HCT116 (cell line): ENCODE measurements around the gene TSPAN14. TPM values are rescaled to one million over a fixed set of nuclear protein-coding genes. Genes with fewer than 3 reads are reported as not detected.

Source experiments
- ATAC-seq: fragments of 200-7000 bp; cut with Tn5 transposase; 2 replicates; pipeline ENCODE4 v1.9.1; 2020; ENCODE audit warnings: mild to moderate bottlenecking, moderate library complexity
- BruUV-seq: library from RNA; stranded (reverse); fragments of 400-500 nt; replicated peaks from 2 replicates; lab custom pipeline; 2021; lab: Mats Ljungman, UMichigan
- CTCF ChIA-PET: fragments of 300-600 bp; sonication (Branson Sonifier 250); formaldehyde crosslinking; loops from one replicate; lab custom pipeline; 2021; ENCODE audit warnings: antibody characterized with exemption; lab: Charles Lee
- POLR2A ChIA-PET: fragments of 300-600, 350-600 bp; sonication (Branson Sonifier 250); formaldehyde crosslinking; loops from one replicate; lab custom pipeline; 2021; ENCODE audit warnings: antibody characterized with exemption; lab: Charles Lee
- RAD21 ChIA-PET, 2 experiments: fragments of 300-600 bp; sonication (Branson Sonifier 250); formaldehyde crosslinking; loops; one replicate each; lab custom pipeline; 2023; ENCODE audit warnings: low total read pairs in 2 of 2; ENCODE audit not compliant: uncharacterized antibody in 2 of 2, unreplicated experiment in 2 of 2, low non-redundant PET in 1 of 2; lab: Charles Lee
- DNase-seq: peaks from one replicate; pipeline ENCODE4 v3.0.0-alpha.2; 2010; ENCODE audit warnings: low read depth, low spot score
- H2AFZ ChIP-seq: fragments of 200-600 bp; shearing (Covaris generic), sonication (generic); 2 replicates; pipeline ENCODE4 v1.6.1; 2017; ENCODE audit warnings: low read depth, mixed run types, mixed read lengths, antibody characterized with exemption, low read length; ENCODE audit not compliant: poor library complexity, severe bottlenecking
- H3K27ac ChIP-seq: 2 replicates; pipeline ENCODE4 v1.5.1; 2012; ENCODE audit warnings: low read depth, low read length
- H3K27me3 ChIP-seq: fragments of 200-600 bp; sonication (generic); 2 replicates; pipeline ENCODE4 v1.6.1; 2016; ENCODE audit warnings: mixed run types, low read length, mixed read lengths; ENCODE audit not compliant: insufficient read depth
- H3K36me3 ChIP-seq, 2 experiments: fragments of 200-500 bp in 1 of 2; fragments of 200-600 bp in 1 of 2; sonication (Bioruptor generic) in 1 of 2; sonication (generic) in 1 of 2; 2 replicates each; pipeline versions ENCODE4 v1.5.1 to v1.6.1; 2014 to 2016; ENCODE audit warnings: low read length in 2 of 2, inconsistent platforms in 1 of 2, mixed read lengths in 1 of 2, mixed run types in 1 of 2; ENCODE audit not compliant: insufficient read depth in 2 of 2, control insufficient read depth in 1 of 2
- H3K4me1 ChIP-seq, 2 experiments: fragments of 200-600 bp in 1 of 2; sonication (generic) in 1 of 2; 2 replicates each; pipeline versions ENCODE4 v1.5.1 to v1.6.1; 2012 to 2017; ENCODE audit warnings: low read length in 2 of 2, inconsistent platforms in 1 of 2, mild to moderate bottlenecking in 1 of 2, mixed read lengths in 1 of 2, mixed run types in 1 of 2, moderate library complexity in 1 of 2; ENCODE audit not compliant: insufficient read depth in 2 of 2, control insufficient read depth in 1 of 2
- H3K4me2 ChIP-seq: fragments of 200-600 bp; sonication (generic); 2 replicates; pipeline ENCODE4 v1.6.1; 2017; ENCODE audit warnings: mixed run types, low read length, mixed read lengths
- H3K4me3 ChIP-seq, 2 experiments: fragments of 200-600 bp in 1 of 2; sonication (generic) in 1 of 2; replicated peaks in 1 of 2; 2 replicates each; pipeline ENCODE4 v1.5.1; 2011 to 2016; ENCODE audit warnings: low read length in 2 of 2, control low read depth in 1 of 2, low read depth in 1 of 2, mild to moderate bottlenecking in 1 of 2, mixed read lengths in 1 of 2, mixed run types in 1 of 2
- H3K79me2 ChIP-seq: fragments of 200-600 bp; sonication (generic); 2 replicates; pipeline ENCODE4 v1.6.1; 2017; ENCODE audit warnings: mild to moderate bottlenecking, mixed run types, low read length, moderate library complexity, mixed read lengths; ENCODE audit not compliant: insufficient read depth
- H3K9ac ChIP-seq: fragments of 200-600 bp; sonication (generic); 2 replicates; pipeline ENCODE4 v1.6.1; 2016; ENCODE audit warnings: low read length, mixed read lengths
- H3K9me2 ChIP-seq: fragments of 200-600 bp; sonication (generic), shearing (Covaris generic); 2 replicates; pipeline ENCODE4 v1.6.1; 2017; ENCODE audit warnings: mixed run types, mild to moderate bottlenecking, moderate library complexity; ENCODE audit not compliant: insufficient read depth
- H3K9me3 ChIP-seq, 2 experiments: fragments of 200-500 bp in 1 of 2; fragments of 200-600 bp in 1 of 2; sonication (Bioruptor generic) in 1 of 2; sonication (generic) in 1 of 2; 2 replicates each; pipeline ENCODE4 v1.6.1; 2014 to 2017; ENCODE audit warnings: low read length in 2 of 2, mixed read lengths in 2 of 2, inconsistent platforms in 1 of 2, low read depth in 1 of 2, mild to moderate bottlenecking in 1 of 2, mixed run types in 1 of 2, moderate library complexity in 1 of 2; ENCODE audit not compliant: control insufficient read depth in 1 of 2, insufficient read depth in 1 of 2
- H4K20me1 ChIP-seq: fragments of 200-600 bp; sonication (generic), shearing (Covaris generic); 2 replicates; pipeline ENCODE4 v1.6.1; 2017; ENCODE audit warnings: mixed run types, mild to moderate bottlenecking, moderate library complexity; ENCODE audit not compliant: insufficient read depth
- ATF3 ChIP-seq: IDR thresholded peaks from 2 replicates; pipeline ENCODE4 v1.6.1; 2012
- CBX3 ChIP-seq: IDR thresholded peaks from 2 replicates; pipeline ENCODE4 v1.6.1; 2012; ENCODE audit warnings: low read depth
- CEBPB ChIP-seq: IDR thresholded peaks from 2 replicates; pipeline ENCODE4 v1.6.1; 2012; ENCODE audit warnings: low read depth
- EGR1 ChIP-seq: IDR thresholded peaks from 2 replicates; pipeline ENCODE4 v1.6.1; 2012; ENCODE audit warnings: low read depth
- ELF1 ChIP-seq: IDR thresholded peaks from 2 replicates; pipeline ENCODE4 v1.6.1; 2012; ENCODE audit warnings: low read depth, borderline replicate concordance
- EZH2phosphoT487 ChIP-seq: fragments of 200-600 bp; IDR thresholded peaks from 2 replicates; pipeline ENCODE4 v1.6.1; 2018; ENCODE audit warnings: antibody characterized with exemption, borderline replicate concordance
- JUND ChIP-seq: IDR thresholded peaks from 2 replicates; pipeline ENCODE4 v1.6.1; 2012
- MAX ChIP-seq: IDR thresholded peaks from 2 replicates; pipeline ENCODE4 v1.6.1; 2012
- POLR2AphosphoS5 ChIP-seq: IDR thresholded peaks from 2 replicates; pipeline ENCODE4 v1.6.1; 2011; ENCODE audit warnings: mild to moderate bottlenecking, low read depth, low read length, moderate library complexity
- REST ChIP-seq: IDR thresholded peaks from 2 replicates; pipeline ENCODE4 v1.6.1; 2012; ENCODE audit warnings: low read depth
- SIN3A ChIP-seq: IDR thresholded peaks from 2 replicates; pipeline ENCODE4 v1.6.1; 2012; ENCODE audit warnings: low read depth
- SP1 ChIP-seq: IDR thresholded peaks from 2 replicates; pipeline ENCODE4 v1.6.1; 2012; ENCODE audit warnings: low read depth
- YY1 ChIP-seq: IDR thresholded peaks from 2 replicates; pipeline ENCODE4 v1.6.1; 2011; ENCODE audit warnings: low read length, low read depth, moderate library complexity, mild to moderate bottlenecking; ENCODE audit not compliant: insufficient replicate concordance; ENCODE audit errors: extremely low read depth
- ZFX ChIP-seq: fragments of 450-650 bp; IDR thresholded peaks from 2 replicates; pipeline ENCODE4 v1.6.1; 2017
- ZNF274 ChIP-seq: fragments of 200-500 bp; sonication (Bioruptor generic); IDR thresholded peaks from 2 replicates; pipeline ENCODE4 v1.6.1; 2014; ENCODE audit warnings: mild to moderate bottlenecking, low read depth, low read length, inconsistent platforms
- intact Hi-C: fragments of 100-400 bp; cut with micrococcal nuclease; formaldehyde crosslinking; loops from 2 replicates; pipeline ENCODE4 v1.10.0; 2022
- total RNA-seq: library from RNA; stranded (reverse); gene quantifications from one replicate; pipeline ENCODE4 v1.2.1, GENCODE V29; 2021; ENCODE audit not compliant: unreplicated experiment

The TSPAN14 gene
- total RNA-seq, 1 experiment from 2014 or later, result 86.8 TPM

- RAD21 ChIA-PET, result no interaction called here
- H3K27ac ChIP-seq, result no peak overlapping the region
- H3K36me3 ChIP-seq, result no peaks in the 10 kb centered on the region
- H3K79me2 ChIP-seq, result no peaks in the 10 kb centered on the region
- no peaks in the 10 kb centered on the region for H4K20me1 ChIP-seq
- POLR2A ChIA-PET, result no interaction called here
- H3K27me3 ChIP-seq, result no peaks in the 10 kb centered on the region
- no peak overlapping the region for H3K4me3 ChIP-seq
- ATAC-seq (no peak), DNase-seq (no peak)
- BruUV-seq, result no TSS peak
- H2AFZ ChIP-seq, result no peak overlapping the region
- TF ChIP-seq ELF1 (no peak), SP1 (no peak), CEBPB (no peak), EGR1 (no peak), ZFX (no peak), JUND (no peak), YY1 (no peak), MAX (no peak), ATF3 (no peak), CBX3 (no peak), EZH2phosphoT487 (no peak), ZNF274 (no peak), SIN3A (no peak), REST (no peak), POLR2AphosphoS5 (no peak)
- no peak overlapping the region for H3K9ac ChIP-seq
- no peaks in the 10 kb centered on the region for H3K9me3 ChIP-seq
- H3K4me2 ChIP-seq, result no peak overlapping the region
- CTCF ChIA-PET, result no interaction called here
- no peaks in the 10 kb centered on the region for H3K9me2 ChIP-seq
- peaks cover 3 to 26% of the 10 kb centered on the region in 2 experiments; a peak in 2 of 4 replicates for H3K4me1 ChIP-seq
- intact Hi-C loops, result loop anchor here (10.0 kb wide), 1 partner anchor 284 kb away; no protein-coding TSS in a partner anchor
Observed at GRCh38 chr10:80538481-80539185, 84.5 kb downstream of the TSPAN14 start.
